Glomerular visceral epithelial cell (primary cell): Measurements from ENCODE around the gene RGS19.

ENCODE experiments used
- DNase-seq: peaks from one replicate; pipeline ENCODE4 v3.0.0-alpha.2; 2016; ENCODE audit errors: extremely low spot score

Gene RGS19

GRCh38 chr20:64035933-64036345, 43.4 kb downstream of the RGS19 start, which contains the start of gene C20orf204:
C20orf204 (plus strand) TSS chr20:64036182; CDS start chr20:64036324, 142 bp downstream.
- no peak for DNase-seq

- DNase-seq = no peak
Observed at GRCh38 chr20:64035066-64035932, 44.0 kb downstream of the RGS19 start.

GRCh38 chr20:64033981-64034493, 45.3 kb downstream of the RGS19 start:
- DNase-seq = no peak

- no peak for DNase-seq
Observed at GRCh38 chr20:64032706-64033624, 46.4 kb downstream of the RGS19 start.

- no peak for DNase-seq
Observed at GRCh38 chr20:64031822-64032314, 47.5 kb downstream of the RGS19 start.

GRCh38 chr20:64030371-64031134, 48.8 kb downstream of the RGS19 start:
- DNase-seq = no peak

GRCh38 chr20:64029293-64030117, 49.8 kb downstream of the RGS19 start:
- no peak for DNase-seq

- no peak for DNase-seq
Observed at GRCh38 chr20:64027981-64028685, 51.2 kb downstream of the RGS19 start.

GRCh38 chr20:64025826-64026412, 53.4 kb downstream of the RGS19 start:
- no peak for DNase-seq

- DNase-seq = no peak
Observed at GRCh38 chr20:64025101-64025825, 54.1 kb downstream of the RGS19 start.

GRCh38 chr20:64024141-64024990, 55.0 kb downstream of the RGS19 start:
- DNase-seq = no peak

- DNase-seq = no peak
Observed at GRCh38 chr20:64023361-64024140, 55.8 kb downstream of the RGS19 start.
